HCT116 (cell line): ENCODE results near the gene MIP. TPM values are rescaled to one million over a fixed set of nuclear protein-coding genes. Genes with fewer than 3 reads are reported as not detected.

Experiments
- ATAC-seq: fragments of 200-7000 bp; cut with Tn5 transposase; 2 replicates; pipeline ENCODE4 v1.9.1; 2020; ENCODE audit warnings: mild to moderate bottlenecking, moderate library complexity
- BruUV-seq: library from RNA; stranded (reverse); fragments of 400-500 nt; replicated peaks from 2 replicates; lab custom pipeline; 2021; lab: Mats Ljungman, UMichigan
- CTCF ChIA-PET: fragments of 300-600 bp; sonication (Branson Sonifier 250); formaldehyde crosslinking; loops from one replicate; lab custom pipeline; 2021; ENCODE audit warnings: antibody characterized with exemption; lab: Charles Lee
- POLR2A ChIA-PET: fragments of 300-600, 350-600 bp; sonication (Branson Sonifier 250); formaldehyde crosslinking; loops from one replicate; lab custom pipeline; 2021; ENCODE audit warnings: antibody characterized with exemption; lab: Charles Lee
- RAD21 ChIA-PET, 2 experiments: fragments of 300-600 bp; sonication (Branson Sonifier 250); formaldehyde crosslinking; loops; one replicate each; lab custom pipeline; 2023; ENCODE audit warnings: low total read pairs in 2 of 2; ENCODE audit not compliant: uncharacterized antibody in 2 of 2, unreplicated experiment in 2 of 2, low non-redundant PET in 1 of 2; lab: Charles Lee
- DNase-seq: peaks from one replicate; pipeline ENCODE4 v3.0.0-alpha.2; 2010; ENCODE audit warnings: low read depth, low spot score
- H2AFZ ChIP-seq: fragments of 200-600 bp; shearing (Covaris generic), sonication (generic); 2 replicates; pipeline ENCODE4 v1.6.1; 2017; ENCODE audit warnings: low read depth, mixed run types, mixed read lengths, antibody characterized with exemption, low read length; ENCODE audit not compliant: poor library complexity, severe bottlenecking
- H3K27ac ChIP-seq: 2 replicates; pipeline ENCODE4 v1.5.1; 2012; ENCODE audit warnings: low read depth, low read length
- H3K27me3 ChIP-seq: fragments of 200-600 bp; sonication (generic); 2 replicates; pipeline ENCODE4 v1.6.1; 2016; ENCODE audit warnings: mixed run types, low read length, mixed read lengths; ENCODE audit not compliant: insufficient read depth
- H3K36me3 ChIP-seq, 2 experiments: fragments of 200-500 bp in 1 of 2; fragments of 200-600 bp in 1 of 2; sonication (Bioruptor generic) in 1 of 2; sonication (generic) in 1 of 2; 2 replicates each; pipeline versions ENCODE4 v1.5.1 to v1.6.1; 2014 to 2016; ENCODE audit warnings: low read length in 2 of 2, inconsistent platforms in 1 of 2, mixed read lengths in 1 of 2, mixed run types in 1 of 2; ENCODE audit not compliant: insufficient read depth in 2 of 2, control insufficient read depth in 1 of 2
- H3K4me1 ChIP-seq, 2 experiments: fragments of 200-600 bp in 1 of 2; sonication (generic) in 1 of 2; 2 replicates each; pipeline versions ENCODE4 v1.5.1 to v1.6.1; 2012 to 2017; ENCODE audit warnings: low read length in 2 of 2, inconsistent platforms in 1 of 2, mild to moderate bottlenecking in 1 of 2, mixed read lengths in 1 of 2, mixed run types in 1 of 2, moderate library complexity in 1 of 2; ENCODE audit not compliant: insufficient read depth in 2 of 2, control insufficient read depth in 1 of 2
- H3K4me2 ChIP-seq: fragments of 200-600 bp; sonication (generic); 2 replicates; pipeline ENCODE4 v1.6.1; 2017; ENCODE audit warnings: mixed run types, low read length, mixed read lengths
- H3K4me3 ChIP-seq, 2 experiments: fragments of 200-600 bp in 1 of 2; sonication (generic) in 1 of 2; replicated peaks in 1 of 2; 2 replicates each; pipeline ENCODE4 v1.5.1; 2011 to 2016; ENCODE audit warnings: low read length in 2 of 2, control low read depth in 1 of 2, low read depth in 1 of 2, mild to moderate bottlenecking in 1 of 2, mixed read lengths in 1 of 2, mixed run types in 1 of 2
- H3K79me2 ChIP-seq: fragments of 200-600 bp; sonication (generic); 2 replicates; pipeline ENCODE4 v1.6.1; 2017; ENCODE audit warnings: mild to moderate bottlenecking, mixed run types, low read length, moderate library complexity, mixed read lengths; ENCODE audit not compliant: insufficient read depth
- H3K9ac ChIP-seq: fragments of 200-600 bp; sonication (generic); 2 replicates; pipeline ENCODE4 v1.6.1; 2016; ENCODE audit warnings: low read length, mixed read lengths
- H3K9me2 ChIP-seq: fragments of 200-600 bp; sonication (generic), shearing (Covaris generic); 2 replicates; pipeline ENCODE4 v1.6.1; 2017; ENCODE audit warnings: mixed run types, mild to moderate bottlenecking, moderate library complexity; ENCODE audit not compliant: insufficient read depth
- H3K9me3 ChIP-seq, 2 experiments: fragments of 200-500 bp in 1 of 2; fragments of 200-600 bp in 1 of 2; sonication (Bioruptor generic) in 1 of 2; sonication (generic) in 1 of 2; 2 replicates each; pipeline ENCODE4 v1.6.1; 2014 to 2017; ENCODE audit warnings: low read length in 2 of 2, mixed read lengths in 2 of 2, inconsistent platforms in 1 of 2, low read depth in 1 of 2, mild to moderate bottlenecking in 1 of 2, mixed run types in 1 of 2, moderate library complexity in 1 of 2; ENCODE audit not compliant: control insufficient read depth in 1 of 2, insufficient read depth in 1 of 2
- H4K20me1 ChIP-seq: fragments of 200-600 bp; sonication (generic), shearing (Covaris generic); 2 replicates; pipeline ENCODE4 v1.6.1; 2017; ENCODE audit warnings: mixed run types, mild to moderate bottlenecking, moderate library complexity; ENCODE audit not compliant: insufficient read depth
- CEBPB ChIP-seq: IDR thresholded peaks from 2 replicates; pipeline ENCODE4 v1.6.1; 2012; ENCODE audit warnings: low read depth
- ELF1 ChIP-seq: IDR thresholded peaks from 2 replicates; pipeline ENCODE4 v1.6.1; 2012; ENCODE audit warnings: low read depth, borderline replicate concordance
- FOSL1 ChIP-seq: IDR thresholded peaks from 2 replicates; pipeline ENCODE4 v1.6.1; 2012; ENCODE audit warnings: low read depth
- RAD21 ChIP-seq: IDR thresholded peaks from 2 replicates; pipeline ENCODE4 v1.6.1; 2012; ENCODE audit warnings: low read depth, mild to moderate bottlenecking
- SRF ChIP-seq: IDR thresholded peaks from 2 replicates; pipeline ENCODE4 v1.6.1; 2012; ENCODE audit warnings: low read depth
- ZNF274 ChIP-seq: fragments of 200-500 bp; sonication (Bioruptor generic); IDR thresholded peaks from 2 replicates; pipeline ENCODE4 v1.6.1; 2014; ENCODE audit warnings: mild to moderate bottlenecking, low read depth, low read length, inconsistent platforms
- intact Hi-C: fragments of 100-400 bp; cut with micrococcal nuclease; formaldehyde crosslinking; loops from 2 replicates; pipeline ENCODE4 v1.10.0; 2022
- total RNA-seq: library from RNA; stranded (reverse); gene quantifications from one replicate; pipeline ENCODE4 v1.2.1, GENCODE V29; 2021; ENCODE audit not compliant: unreplicated experiment
- TF ChIP-seq, protein P1 (sequence below): IDR thresholded peaks from 2 replicates; pipeline ENCODE4 v1.6.1; 2012; ENCODE audit warnings: low read depth
- TF ChIP-seq, protein P2 (sequence below): IDR thresholded peaks from 2 replicates; pipeline ENCODE4 v1.6.1; 2012

MIP gene
- total RNA-seq, 1 experiment from 2014 or later: 0.79 TPM

GRCh38 chr12:56468216-56469006 is 14.0 kb upstream of the MIP start, which contains the start of gene SPRYD4 (continued):
- TF ChIP-seq, protein P1, sequence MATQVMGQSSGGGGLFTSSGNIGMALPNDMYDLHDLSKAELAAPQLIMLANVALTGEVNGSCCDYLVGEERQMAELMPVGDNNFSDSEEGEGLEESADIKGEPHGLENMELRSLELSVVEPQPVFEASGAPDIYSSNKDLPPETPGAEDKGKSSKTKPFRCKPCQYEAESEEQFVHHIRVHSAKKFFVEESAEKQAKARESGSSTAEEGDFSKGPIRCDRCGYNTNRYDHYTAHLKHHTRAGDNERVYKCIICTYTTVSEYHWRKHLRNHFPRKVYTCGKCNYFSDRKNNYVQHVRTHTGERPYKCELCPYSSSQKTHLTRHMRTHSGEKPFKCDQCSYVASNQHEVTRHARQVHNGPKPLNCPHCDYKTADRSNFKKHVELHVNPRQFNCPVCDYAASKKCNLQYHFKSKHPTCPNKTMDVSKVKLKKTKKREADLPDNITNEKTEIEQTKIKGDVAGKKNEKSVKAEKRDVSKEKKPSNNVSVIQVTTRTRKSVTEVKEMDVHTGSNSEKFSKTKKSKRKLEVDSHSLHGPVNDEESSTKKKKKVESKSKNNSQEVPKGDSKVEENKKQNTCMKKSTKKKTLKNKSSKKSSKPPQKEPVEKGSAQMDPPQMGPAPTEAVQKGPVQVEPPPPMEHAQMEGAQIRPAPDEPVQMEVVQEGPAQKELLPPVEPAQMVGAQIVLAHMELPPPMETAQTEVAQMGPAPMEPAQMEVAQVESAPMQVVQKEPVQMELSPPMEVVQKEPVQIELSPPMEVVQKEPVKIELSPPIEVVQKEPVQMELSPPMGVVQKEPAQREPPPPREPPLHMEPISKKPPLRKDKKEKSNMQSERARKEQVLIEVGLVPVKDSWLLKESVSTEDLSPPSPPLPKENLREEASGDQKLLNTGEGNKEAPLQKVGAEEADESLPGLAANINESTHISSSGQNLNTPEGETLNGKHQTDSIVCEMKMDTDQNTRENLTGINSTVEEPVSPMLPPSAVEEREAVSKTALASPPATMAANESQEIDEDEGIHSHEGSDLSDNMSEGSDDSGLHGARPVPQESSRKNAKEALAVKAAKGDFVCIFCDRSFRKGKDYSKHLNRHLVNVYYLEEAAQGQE: no peak
- TF ChIP-seq ZNF274: no peak
- TF ChIP-seq, all 23 proteins: peak for 12

GRCh38 chr12:56462565-56462964 is 8.1 kb upstream of the MIP start:
- H3K9me2 ChIP-seq: no peaks in the 10 kb centered on the region
- H3K36me3 ChIP-seq: no peaks in the 10 kb centered on the region
- H3K4me2 ChIP-seq: no peak overlapping the region
- ChIA-PET CTCF (interaction anchor here (0.6 to 1.2 kb wide), 2 partner anchors 147 to 174 kb away, joined by 3 to 5 read pairs; partner anchors contain the start of gene CNPY2), POLR2A (interaction anchor here (0.8 kb wide), 1 partner anchor 102 kb away, joined by 5 read pairs; the partner anchor contains the start of gene STAT2), RAD21 (no interaction called here)
- no peaks in the 10 kb centered on the region for H3K27me3 ChIP-seq
- no peaks in the 10 kb centered on the region for H4K20me1 ChIP-seq
- H3K4me3 ChIP-seq: no peak overlapping the region
- DNase-seq: no peak
- H3K79me2 ChIP-seq: no peaks in the 10 kb centered on the region
- H3K4me1 ChIP-seq: peaks cover 5 to 23% of the 10 kb centered on the region in 2 experiments
- TF ChIP-seq FOSL1 (no peak), ELF1 (no peak), RAD21 (no peak), CEBPB (no peak), ZNF274 (no peak), SRF (no peak)
- TF ChIP-seq, protein P2, sequence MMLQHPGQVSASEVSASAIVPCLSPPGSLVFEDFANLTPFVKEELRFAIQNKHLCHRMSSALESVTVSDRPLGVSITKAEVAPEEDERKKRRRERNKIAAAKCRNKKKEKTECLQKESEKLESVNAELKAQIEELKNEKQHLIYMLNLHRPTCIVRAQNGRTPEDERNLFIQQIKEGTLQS: no peak
- TF ChIP-seq, protein P1: no peak
- no peak overlapping the region for H3K9ac ChIP-seq
- no peak overlapping the region for H2AFZ ChIP-seq
- intact Hi-C loops: loop anchor here (5.0 kb wide), 3 partner anchors 130 to 255 kb away; partner anchors contain the start of genes CNPY2 and PAN2
- H3K27ac ChIP-seq: no peak overlapping the region
- no peaks in the 10 kb centered on the region for H3K9me3 ChIP-seq
- no peak for ATAC-seq
- no TSS peak for BruUV-seq
